ENCODE measurements around the gene SGCE.

- no peak for TF ChIP-seq POLR2A (IDR thresholded peaks at IDR 0.05)
- TF ChIP-seq CTCF (IDR thresholded peaks at IDR 0.05) = no peak
- no peak for TF ChIP-seq POLR2AphosphoS5 (IDR thresholded peaks at IDR 0.05; ENCODE audit: insufficient read depth in 1 of 2, low read depth in 1 of 2)
These were observed 88.5 kb downstream of the SGCE start for GRCh38 chr7:94567396-94567795.

Data from vagina (tissue), 2 donors.